ENCODE data around the gene PRDM16.

The PRDM16 gene

DNA sequence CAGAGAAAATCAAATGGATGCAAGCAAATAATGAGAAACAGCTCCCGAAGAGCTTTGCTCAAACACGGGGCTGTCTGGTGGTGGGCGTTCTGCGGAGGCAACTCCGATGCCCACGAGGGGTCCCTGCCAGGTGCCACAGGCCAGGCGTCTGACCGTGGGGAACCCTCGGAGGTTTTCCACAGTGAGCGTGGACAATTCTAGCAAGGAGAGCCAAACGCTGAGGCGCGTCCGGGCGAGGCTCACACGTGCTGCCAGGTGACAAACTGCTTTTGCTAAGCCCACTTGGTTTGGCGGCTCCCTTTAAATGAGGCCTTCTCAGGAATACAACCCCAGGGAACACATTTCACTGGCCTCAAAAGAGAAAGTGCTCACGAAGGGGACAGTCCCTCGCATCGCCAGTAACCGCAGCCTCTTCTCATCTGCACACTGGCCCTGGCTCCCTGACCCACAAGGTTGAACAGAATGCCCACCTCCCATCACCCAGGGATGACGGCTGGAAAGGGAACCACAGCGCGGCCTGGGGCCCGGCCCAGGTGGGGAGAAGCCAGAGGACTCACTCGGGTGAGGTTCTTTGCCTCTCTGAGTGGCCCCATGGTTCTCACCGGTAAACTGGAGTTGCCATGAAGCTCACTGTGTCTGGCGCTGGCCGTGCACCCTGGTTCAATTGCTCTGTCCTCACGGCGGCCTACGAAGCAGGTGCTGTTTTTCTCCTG lies 97.4 kb downstream of the PRDM16 start:
- Histone ChIP-seq H4K20me1 (ENCODE audit: insufficient read depth, low read length) (no peaks in the 10 kb centered on the region), H3K27ac (ENCODE audit: low read depth, low read length, poor library complexity, severe bottlenecking) (no peak overlapping the region), H3K4me1 (ENCODE audit: insufficient read depth, low read length, severe bottlenecking) (no peaks in the 10 kb centered on the region), H3K4me2 (ENCODE audit: low read length) (no peak overlapping the region), H2AFZ (ENCODE audit: low read length) (no peak overlapping the region), H3K27me3 (ENCODE audit: insufficient read depth, low read length) (no peaks in the 10 kb centered on the region), H3K36me3 (ENCODE audit: insufficient read depth, low read length) (no peaks in the 10 kb centered on the region), H3K9me2 (ENCODE audit: low read depth, low read length) (no peaks in the 10 kb centered on the region), H3K9me3 (ENCODE audit: low read length) (no peaks in the 10 kb centered on the region), H3F3A (ENCODE audit: insufficient read depth, low read length) (no peaks in the 10 kb centered on the region), H3K79me2 (ENCODE audit: insufficient read depth, low read length) (no peaks in the 10 kb centered on the region), H3K9ac (ENCODE audit: low read length) (no peak overlapping the region), H3K4me3 (ENCODE audit: low read depth, low read length, poor library complexity, severe bottlenecking) (no peak overlapping the region)
- TF ChIP-seq, protein P1, sequence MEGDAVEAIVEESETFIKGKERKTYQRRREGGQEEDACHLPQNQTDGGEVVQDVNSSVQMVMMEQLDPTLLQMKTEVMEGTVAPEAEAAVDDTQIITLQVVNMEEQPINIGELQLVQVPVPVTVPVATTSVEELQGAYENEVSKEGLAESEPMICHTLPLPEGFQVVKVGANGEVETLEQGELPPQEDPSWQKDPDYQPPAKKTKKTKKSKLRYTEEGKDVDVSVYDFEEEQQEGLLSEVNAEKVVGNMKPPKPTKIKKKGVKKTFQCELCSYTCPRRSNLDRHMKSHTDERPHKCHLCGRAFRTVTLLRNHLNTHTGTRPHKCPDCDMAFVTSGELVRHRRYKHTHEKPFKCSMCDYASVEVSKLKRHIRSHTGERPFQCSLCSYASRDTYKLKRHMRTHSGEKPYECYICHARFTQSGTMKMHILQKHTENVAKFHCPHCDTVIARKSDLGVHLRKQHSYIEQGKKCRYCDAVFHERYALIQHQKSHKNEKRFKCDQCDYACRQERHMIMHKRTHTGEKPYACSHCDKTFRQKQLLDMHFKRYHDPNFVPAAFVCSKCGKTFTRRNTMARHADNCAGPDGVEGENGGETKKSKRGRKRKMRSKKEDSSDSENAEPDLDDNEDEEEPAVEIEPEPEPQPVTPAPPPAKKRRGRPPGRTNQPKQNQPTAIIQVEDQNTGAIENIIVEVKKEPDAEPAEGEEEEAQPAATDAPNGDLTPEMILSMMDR (IDR thresholded peaks at IDR 0.05; ENCODE audit: low read length) = no peak
- TF ChIP-seq EZH2 (IDR thresholded peaks at IDR 0.05; ENCODE audit: borderline replicate concordance, low read length) = no peak

DNA sequence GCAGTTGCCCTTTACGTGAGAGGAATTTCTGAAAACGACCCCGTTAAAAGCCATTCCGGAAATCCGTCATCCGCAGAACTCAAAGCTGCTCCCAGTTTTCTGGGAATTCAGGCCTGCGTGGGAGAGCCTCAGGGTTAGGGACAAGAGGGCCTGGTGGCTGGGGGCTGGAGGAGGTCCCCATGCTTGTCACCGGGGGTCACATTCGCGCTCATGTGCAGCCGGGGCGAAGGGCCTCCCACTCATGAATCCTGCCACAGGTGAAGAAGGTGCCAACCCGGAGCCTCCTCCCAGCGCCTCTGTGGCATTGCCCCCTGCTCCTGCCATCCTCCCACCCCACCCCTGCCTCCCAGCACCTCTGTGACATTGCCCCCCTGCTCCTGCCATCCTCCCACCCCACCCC lies 98.3 kb downstream of the PRDM16 start:
- Histone ChIP-seq H3K9ac (ENCODE audit: low read length) (no peak overlapping the region), H3K4me1 (ENCODE audit: insufficient read depth, low read length, severe bottlenecking) (no peaks in the 10 kb centered on the region), H3K27ac (ENCODE audit: low read depth, low read length, poor library complexity, severe bottlenecking) (no peak overlapping the region), H3K9me2 (ENCODE audit: low read depth, low read length) (no peaks in the 10 kb centered on the region), H3K4me3 (ENCODE audit: low read depth, low read length, poor library complexity, severe bottlenecking) (no peak overlapping the region), H3K9me3 (ENCODE audit: low read length) (no peaks in the 10 kb centered on the region), H3K27me3 (ENCODE audit: insufficient read depth, low read length) (no peaks in the 10 kb centered on the region), H4K20me1 (ENCODE audit: insufficient read depth, low read length) (no peaks in the 10 kb centered on the region), H3K79me2 (ENCODE audit: insufficient read depth, low read length) (no peaks in the 10 kb centered on the region), H3K36me3 (ENCODE audit: insufficient read depth, low read length) (no peaks in the 10 kb centered on the region), H3K4me2 (ENCODE audit: low read length) (no peak overlapping the region), H3F3A (ENCODE audit: insufficient read depth, low read length) (no peaks in the 10 kb centered on the region), H2AFZ (ENCODE audit: low read length) (no peak overlapping the region)
- TF ChIP-seq, protein P1 (IDR thresholded peaks at IDR 0.05; ENCODE audit: low read length) = no peak
- no peak for TF ChIP-seq EZH2 (IDR thresholded peaks at IDR 0.05; ENCODE audit: borderline replicate concordance, low read length)

DNA sequence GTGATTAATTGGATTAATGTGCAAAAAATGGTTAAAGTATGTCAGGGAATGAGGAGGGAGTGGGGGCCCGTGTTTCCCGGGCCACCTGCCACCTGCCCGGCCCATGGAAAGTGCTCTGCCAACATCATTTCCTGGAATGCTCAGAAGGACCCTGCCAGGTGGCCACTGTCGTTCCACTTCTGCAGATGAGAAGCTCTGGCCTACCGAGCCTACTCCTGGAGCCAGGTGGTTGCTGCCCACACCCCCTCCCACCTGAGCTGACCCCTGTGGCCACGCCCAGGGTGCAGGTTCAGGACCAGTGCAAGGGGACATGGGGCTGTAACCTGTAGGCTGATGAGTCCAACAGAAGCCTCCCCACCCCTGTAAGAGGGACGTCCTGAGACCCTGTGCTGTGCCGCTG lies 99.7 kb downstream of the PRDM16 start:
- Histone ChIP-seq H3K27me3 (ENCODE audit: insufficient read depth, low read length) (no peaks in the 10 kb centered on the region), H3F3A (ENCODE audit: insufficient read depth, low read length) (no peaks in the 10 kb centered on the region), H3K4me2 (ENCODE audit: low read length) (no peak overlapping the region), H3K27ac (ENCODE audit: low read depth, low read length, poor library complexity, severe bottlenecking) (no peak overlapping the region), H3K9me3 (ENCODE audit: low read length) (no peaks in the 10 kb centered on the region), H3K79me2 (ENCODE audit: insufficient read depth, low read length) (no peaks in the 10 kb centered on the region), H3K4me1 (ENCODE audit: insufficient read depth, low read length, severe bottlenecking) (no peaks in the 10 kb centered on the region), H4K20me1 (ENCODE audit: insufficient read depth, low read length) (no peaks in the 10 kb centered on the region), H2AFZ (ENCODE audit: low read length) (no peak overlapping the region), H3K9ac (ENCODE audit: low read length) (no peak overlapping the region), H3K9me2 (ENCODE audit: low read depth, low read length) (no peaks in the 10 kb centered on the region), H3K36me3 (ENCODE audit: insufficient read depth, low read length) (no peaks in the 10 kb centered on the region), H3K4me3 (ENCODE audit: low read depth, low read length, poor library complexity, severe bottlenecking) (no peak overlapping the region)
- no peak for TF ChIP-seq EZH2 (IDR thresholded peaks at IDR 0.05; ENCODE audit: borderline replicate concordance, low read length)
- TF ChIP-seq, protein P1 (IDR thresholded peaks at IDR 0.05; ENCODE audit: low read length) = no peak

Data from OCI-LY1 (cell line).